ENCODE results near the gene EBF3. TPM values are rescaled to one million over a fixed set of nuclear protein-coding genes. Genes with fewer than 3 reads are reported as not detected.

Gene EBF3
- total and polyA plus RNA-seq, 11 donors, result 3.6 to 8.8 (median 5.4) TPM

- Histone ChIP-seq H3K4me3 (peak overlapping the region in 5 of 12 donors; percentile 13 to 37 (median 32)), H3K4me1 (peaks cover 13 to 84% (median 66%) of the 10 kb centered on the region in 12 donors), H3K36me3 (no peaks in the 10 kb centered on the region), H3K27ac (peak overlapping the region in 11 of 12 donors; percentile 62 to 94 (median 89)), H3K27me3 (peaks cover 0 to 9% (median 0%) of the 10 kb centered on the region in 9 donors), H3K9me3 (no peaks in the 10 kb centered on the region)
- intact Hi-C loops (cut with DNase I), result loop anchor here in 2 of 10 donors (5.0 kb wide), 1 partner anchor 58 kb away; no protein-coding TSS in a partner anchor
- DNase-seq (peak; percentile 87 to 89 (median 88)), ATAC-seq (peak; percentile 65 to 76 (median 70))
- TF ChIP-seq, protein P1, sequence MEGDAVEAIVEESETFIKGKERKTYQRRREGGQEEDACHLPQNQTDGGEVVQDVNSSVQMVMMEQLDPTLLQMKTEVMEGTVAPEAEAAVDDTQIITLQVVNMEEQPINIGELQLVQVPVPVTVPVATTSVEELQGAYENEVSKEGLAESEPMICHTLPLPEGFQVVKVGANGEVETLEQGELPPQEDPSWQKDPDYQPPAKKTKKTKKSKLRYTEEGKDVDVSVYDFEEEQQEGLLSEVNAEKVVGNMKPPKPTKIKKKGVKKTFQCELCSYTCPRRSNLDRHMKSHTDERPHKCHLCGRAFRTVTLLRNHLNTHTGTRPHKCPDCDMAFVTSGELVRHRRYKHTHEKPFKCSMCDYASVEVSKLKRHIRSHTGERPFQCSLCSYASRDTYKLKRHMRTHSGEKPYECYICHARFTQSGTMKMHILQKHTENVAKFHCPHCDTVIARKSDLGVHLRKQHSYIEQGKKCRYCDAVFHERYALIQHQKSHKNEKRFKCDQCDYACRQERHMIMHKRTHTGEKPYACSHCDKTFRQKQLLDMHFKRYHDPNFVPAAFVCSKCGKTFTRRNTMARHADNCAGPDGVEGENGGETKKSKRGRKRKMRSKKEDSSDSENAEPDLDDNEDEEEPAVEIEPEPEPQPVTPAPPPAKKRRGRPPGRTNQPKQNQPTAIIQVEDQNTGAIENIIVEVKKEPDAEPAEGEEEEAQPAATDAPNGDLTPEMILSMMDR (IDR thresholded peaks at IDR 0.05), result no peak
- TF ChIP-seq POLR2A (IDR thresholded peaks at IDR 0.05), result peak in 1 of 2 donors; percentile 17
- WGBS, 4 donors, result 14 to 20% (median 16%) methylated on average over 15 to 16 of the region's 16 CpGs
These were observed 14.2 kb downstream of the EBF3 start for GRCh38 chr10:129949891-129950291.

- no peak for ATAC-seq
- WGBS, 4 donors, result 67 to 75% (median 73%) methylated on average over 5 to 9 of the region's 9 CpGs
- Histone ChIP-seq H3K4me1 (peaks cover 13 to 87% (median 65%) of the 10 kb centered on the region in 12 donors), H3K36me3 (no peaks in the 10 kb centered on the region), H3K4me3 (peak overlapping the region in 3 of 12 donors; percentile 2 to 10 (median 5)), H3K27me3 (peaks cover 0 to 9% (median 0%) of the 10 kb centered on the region in 9 donors), H3K27ac (peak overlapping the region; percentile 48 to 94 (median 80)), H3K9me3 (no peaks in the 10 kb centered on the region)
- no peak for DNase-seq
- intact Hi-C loops (cut with DNase I), result loop anchor here in 1 of 10 donors (5.0 kb wide), 1 partner anchor 57 kb away; no protein-coding TSS in a partner anchor
- TF ChIP-seq POLR2A (IDR thresholded peaks at IDR 0.05), result no peak
- TF ChIP-seq, protein P1 (IDR thresholded peaks at IDR 0.05), result no peak
These were observed 14.7 kb downstream of the EBF3 start for GRCh38 chr10:129949411-129949810.

DNA sequence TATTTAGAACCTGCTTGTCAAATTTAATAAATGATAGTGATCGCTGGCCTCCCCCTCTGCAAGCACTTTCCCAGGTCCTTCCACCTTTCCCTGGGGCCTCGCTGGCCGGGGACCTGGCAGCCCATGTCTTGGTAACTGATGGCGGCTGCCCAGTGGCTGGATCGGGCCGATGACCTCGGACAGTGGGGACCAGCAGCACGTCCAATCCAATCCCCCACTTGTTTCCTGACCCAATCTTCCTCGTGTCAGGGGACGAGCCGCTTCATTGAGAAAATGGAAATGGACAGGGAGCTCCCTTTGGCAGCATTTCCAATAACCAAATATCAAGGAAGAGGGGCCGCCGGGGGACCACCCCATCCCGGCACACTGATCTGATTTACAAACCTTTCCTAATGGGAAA is 17.2 kb downstream of the EBF3 start:
- H3K4me3 ChIP-seq, result peak overlapping the region in 6 of 12 donors; percentile 3 to 40 (median 28)
- intact Hi-C loops (cut with DNase I), result loop anchor here in 1 of 10 donors (5.0 kb wide), 1 partner anchor 55 kb away; no protein-coding TSS in a partner anchor
- H3K9me3 ChIP-seq, result no peaks in the 10 kb centered on the region
- TF ChIP-seq, protein P1 (IDR thresholded peaks at IDR 0.05), result no peak
- no peak for TF ChIP-seq POLR2A (IDR thresholded peaks at IDR 0.05)
- peaks cover 0 to 6% (median 0%) of the 10 kb centered on the region in 9 donors for H3K27me3 ChIP-seq
- WGBS, 4 donors, result 47 to 59% (median 53%) methylated on average over 14 of the region's 14 CpGs
- ATAC-seq (no peak), DNase-seq (peak in 1 of 5 donors; percentile 32)
- peaks cover 13 to 93% (median 67%) of the 10 kb centered on the region in 12 donors for H3K4me1 ChIP-seq
- no peaks in the 10 kb centered on the region for H3K36me3 ChIP-seq
- peak overlapping the region; percentile 77 to 95 (median 87) for H3K27ac ChIP-seq

GRCh38 chr10:129945941-129946760 is 17.9 kb downstream of the EBF3 start:
- intact Hi-C loops (cut with DNase I), result loop anchor here in 1 of 10 donors (5.0 kb wide), 1 partner anchor 54 kb away; no protein-coding TSS in a partner anchor
- DNase-seq, result peak in 2 of 5 donors; percentile 57 to 69
- 44 to 61% (median 48%) methylated on average over 26 of the region's 26 CpGs for WGBS, 4 donors
- peaks cover 0 to 6% (median 0%) of the 10 kb centered on the region in 9 donors for H3K27me3 ChIP-seq
- no peaks in the 10 kb centered on the region for H3K9me3 ChIP-seq
- H3K4me3 ChIP-seq, result peak overlapping the region in 10 of 12 donors; percentile 13 to 42 (median 30)
- peak; percentile 49 to 80 (median 69) for ATAC-seq
- TF ChIP-seq, protein P1 (IDR thresholded peaks at IDR 0.05), result no peak
- no peak for TF ChIP-seq POLR2A (IDR thresholded peaks at IDR 0.05)
- H3K27ac ChIP-seq, result peak overlapping the region; percentile 77 to 95 (median 87)
- H3K4me1 ChIP-seq, result peaks cover 6 to 92% (median 65%) of the 10 kb centered on the region in 12 donors
- no peaks in the 10 kb centered on the region for H3K36me3 ChIP-seq
